Vagina (tissue), 2 donors: ENCODE measurements around the gene TERT.
"Not testable (repeated sequence)": the region's sequence is repeated elsewhere in the genome, so short reads cannot be mapped to it uniquely, and the experiment has no call there.

Experiments
- POLR2A ChIP-seq, 2 donors: fragments of 450-650 bp; IDR thresholded peaks; one replicate each; pipeline ENCODE4 v1.6.1; 2017; ENCODE audit warnings: antibody characterized with exemption in 2 of 2, mild to moderate bottlenecking in 2 of 2, moderate library complexity in 2 of 2
- POLR2AphosphoS5 ChIP-seq, 2 donors: sonication (generic); formaldehyde crosslinking; IDR thresholded peaks; one replicate each; pipeline ENCODE4 v1.9.0; 2017; ENCODE audit warnings: antibody characterized with exemption in 2 of 2, mild to moderate bottlenecking in 2 of 2, low read depth in 1 of 2; ENCODE audit not compliant: insufficient read depth in 1 of 2
- TF ChIP-seq, protein P1 (sequence below), 3 experiments: fragments of 450-650 bp in 2 of 3; fragments of 200-600 bp in 1 of 3; sonication (generic) in 1 of 3; IDR thresholded peaks; one replicate each; pipeline ENCODE4 v1.5.1; 2017 to 2019; ENCODE audit warnings: antibody characterized with exemption in 3 of 3, mild to moderate bottlenecking in 2 of 3, moderate library complexity in 2 of 3

DNA sequence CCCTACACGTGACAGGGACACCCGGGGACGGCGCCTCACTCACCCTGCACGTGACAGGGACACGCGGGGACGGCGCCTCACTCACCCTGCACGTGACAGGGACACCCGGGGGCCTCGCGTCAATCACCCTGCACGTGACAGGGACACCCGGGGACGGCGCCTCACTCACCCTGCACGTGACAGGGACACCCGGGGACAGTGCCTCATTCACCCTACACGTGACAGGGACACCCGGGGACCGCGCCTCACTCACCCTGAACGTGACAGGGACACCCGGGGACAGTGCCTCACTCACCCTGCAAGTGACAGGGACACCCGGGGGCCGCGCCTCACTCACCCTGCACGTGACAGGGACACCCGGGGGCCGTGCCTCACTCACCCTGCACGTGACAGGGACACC is 5.3 kb downstream of the TERT start:
- not testable (repeated sequence) for TF ChIP-seq POLR2AphosphoS5 (IDR thresholded peaks at IDR 0.05; ENCODE audit: insufficient read depth in 1 of 2, low read depth in 1 of 2); POLR2A (IDR thresholded peaks at IDR 0.05)
- TF ChIP-seq, protein P1, sequence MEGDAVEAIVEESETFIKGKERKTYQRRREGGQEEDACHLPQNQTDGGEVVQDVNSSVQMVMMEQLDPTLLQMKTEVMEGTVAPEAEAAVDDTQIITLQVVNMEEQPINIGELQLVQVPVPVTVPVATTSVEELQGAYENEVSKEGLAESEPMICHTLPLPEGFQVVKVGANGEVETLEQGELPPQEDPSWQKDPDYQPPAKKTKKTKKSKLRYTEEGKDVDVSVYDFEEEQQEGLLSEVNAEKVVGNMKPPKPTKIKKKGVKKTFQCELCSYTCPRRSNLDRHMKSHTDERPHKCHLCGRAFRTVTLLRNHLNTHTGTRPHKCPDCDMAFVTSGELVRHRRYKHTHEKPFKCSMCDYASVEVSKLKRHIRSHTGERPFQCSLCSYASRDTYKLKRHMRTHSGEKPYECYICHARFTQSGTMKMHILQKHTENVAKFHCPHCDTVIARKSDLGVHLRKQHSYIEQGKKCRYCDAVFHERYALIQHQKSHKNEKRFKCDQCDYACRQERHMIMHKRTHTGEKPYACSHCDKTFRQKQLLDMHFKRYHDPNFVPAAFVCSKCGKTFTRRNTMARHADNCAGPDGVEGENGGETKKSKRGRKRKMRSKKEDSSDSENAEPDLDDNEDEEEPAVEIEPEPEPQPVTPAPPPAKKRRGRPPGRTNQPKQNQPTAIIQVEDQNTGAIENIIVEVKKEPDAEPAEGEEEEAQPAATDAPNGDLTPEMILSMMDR (IDR thresholded peaks at IDR 0.05) = not testable (repeated sequence)
